ENCODE data around the gene SUPV3L1. TPM values are rescaled to one million over a fixed set of nuclear protein-coding genes. Genes with fewer than 3 reads are reported as not detected.

SUPV3L1 gene
- total and polyA plus RNA-seq, 9 of the 15 experiments (the other 6 are each of a cell fraction or from before 2014, with no cell fraction given) = 45.2 to 156 (median 92.6) TPM

GRCh38 chr10:69214666-69215131, 34.7 kb downstream of the SUPV3L1 start (continued):
- TF ChIP-seq PRMT5 (CRISPR knock-in tag; IDR thresholded peaks at IDR 0.05) (no peak), ELF4 (CRISPR knock-in tag; IDR thresholded peaks at IDR 0.05) (no peak), MBD1 (CRISPR knock-in tag; IDR thresholded peaks at IDR 0.05) (0 out of 2 replicates have a peak, but pooled peaks have one; percentile 31), EGR1 (conservative IDR thresholded peaks at IDR 0.05) (no peak), ZNF77 (CRISPR knock-in tag; IDR thresholded peaks at IDR 0.05) (no peak), ARNT (IDR thresholded peaks at IDR 0.05) (no peak), CHCHD3 (CRISPR knock-in tag; IDR thresholded peaks at IDR 0.05) (no peak), XRCC4 (IDR thresholded peaks at IDR 0.05; ENCODE audit: extremely low read depth, insufficient read depth, insufficient read length) (no peak), EZH2 (IDR thresholded peaks at IDR 0.05; ENCODE audit: borderline replicate concordance, low read depth, low read length) (no peak), NCOA4 (IDR thresholded peaks at IDR 0.05; ENCODE audit: partially characterized antibody) (no peak), ZNF316 (IDR thresholded peaks at IDR 0.05) (peak; percentile 96), E2F1 (CRISPR knock-in tag; IDR thresholded peaks at IDR 0.05) (no peak), ZBTB9 (CRISPR knock-in tag; IDR thresholded peaks at IDR 0.05) (no peak), ZBTB1 (CRISPR knock-in tag; IDR thresholded peaks at IDR 0.05; ENCODE audit: borderline replicate concordance, low read depth) (no peak), MEF2D (tag; conservative IDR thresholded peaks at IDR 0.05; ENCODE audit: low read depth) (no peak), PREB (CRISPR knock-in tag; IDR thresholded peaks at IDR 0.05) (no peak), RBM39 (optimal IDR thresholded peaks at IDR 0.05; ENCODE audit: low read depth, low read length) (no peak), BRCA1 (IDR thresholded peaks at IDR 0.05) (no peak), BRCA1 (CRISPR knock-in tag; IDR thresholded peaks at IDR 0.05) (no peak), ATF2 (CRISPR knock-in tag; IDR thresholded peaks at IDR 0.05) (no peak), ZBTB2 (IDR thresholded peaks at IDR 0.05) (no peak), CEBPG (CRISPR knock-in tag; IDR thresholded peaks at IDR 0.05) (peak; percentile 59), CEBPG (tag; conservative IDR thresholded peaks at IDR 0.05 in 1 of 2, IDR thresholded peaks at IDR 0.05 in 1 of 2) (no peak; a peak in 1 of 4 replicates), CBFA2T3 (IDR thresholded peaks at IDR 0.05) (no peak)

Data from K562 (cell line).